Pancreas (tissue), 10 donors: ENCODE data around the gene PLCG2. TPM values are rescaled to one million over a fixed set of nuclear protein-coding genes. Genes with fewer than 3 reads are reported as not detected.
A peak's percentile ranks its signal among the peaks of the same experiment; 100 is the strongest.

ENCODE experiments used
- ATAC-seq, 4 donors: fragments of 200-7000 bp; cut with Tn5 transposase; one replicate each; pipeline versions ENCODE4 v1.8.0 to v1.9.1; 2020; ENCODE audit warnings: mild to moderate bottlenecking in 4 of 4, moderate library complexity in 4 of 4
- DNase-seq, 6 donors: peaks; one replicate each; pipeline ENCODE4 v3.0.0-alpha.2; 2020
- FAIRE-seq: peaks from 2 replicates; lab custom pipeline; 2012; peaks lifted over from hg19 to GRCh38; lab: Jason Lieb, UNC
- H3K27ac ChIP-seq, 4 donors: fragments of 200-600 bp; sonication (generic); 1 replicate in 3 of 4; 2 replicates in 1 of 4; pipeline versions ENCODE4 v1.5.0 to v1.8.0; 2020
- H3K27me3 ChIP-seq, 4 donors: fragments of 200-600 bp; one replicate each; pipeline ENCODE4 v1.8.0; 2021
- H3K36me3 ChIP-seq, 3 donors: fragments of 200-600 bp; sonication (generic) in 1 of 3; one replicate each; pipeline versions ENCODE4 v1.5.0 to v1.8.0; 2020 to 2021
- H3K4me1 ChIP-seq, 3 donors: fragments of 200-600 bp; one replicate each; pipeline ENCODE4 v1.8.0; 2021
- H3K4me3 ChIP-seq, 4 donors: fragments of 200-600 bp; sonication (generic) in 2 of 4; one replicate each; pipeline versions ENCODE4 v1.5.0 to v1.8.0; 2020 to 2021
- H3K9me3 ChIP-seq, 4 donors: fragments of 200-600 bp; one replicate each; pipeline ENCODE4 v1.8.0; 2021
- WGBS, 2 donors: extraction: QIAGEN DNeasy Blood & Tissue Kit; methylation state at CpG; one replicate each; pipeline ENCODE4 v1.1.7; 2013; 5-methylcytosine and 5-hydroxymethylcytosine counted together
- intact Hi-C, 3 donors: fragments of 100-400 bp; cut with DNase I; formaldehyde crosslinking; loops; one replicate each; pipeline versions ENCODE4 v1.11.1 to v1.14.2; 2022
- polyA plus RNA-seq, 2 donors: library from polyadenylated mRNA; stranded (reverse); fragments of 200-250 nt; gene quantifications; one replicate each; pipeline ENCODE4 v1.2.3, GENCODE V29; 2013
- total RNA-seq, 6 donors: library from RNA; stranded (reverse); fragmentation: NEBNext Ultra II Directional in 4 of 6; extraction: Animal tissue kit (Norgen Biotek cat#: 25700) in 4 of 6; gene quantifications; one replicate each; pipeline versions ENCODE4 v1.2.1 to v1.2.4, GENCODE V29; 2021 to 2023
- TF ChIP-seq, protein P1 (sequence below), 4 donors: fragments of 200-600 bp; sonication (generic) in 3 of 4; IDR thresholded peaks; one replicate each; pipeline versions ENCODE4 v1.5.0 to v1.8.0; 2021; ENCODE audit warnings: antibody characterized with exemption in 4 of 4
- donor health status: healthy with polysubstance abuse.
- donor health status: DM: no; HTN: no; CAD: no; lungs with moderate emphysema.
- donor health status: DM: no; HTN: no; CAD: no.
- donor health status: control.
- donor health status: control.
- donor health status: Bipolar disorder and iron deficiency.
- donor health status: DM: yes; HTN: yes; CAD: no.
- donor health status: DM: no; HTN: no; CAD: no.
- donor health status: DM: no; HTN: no; CAD: no.
- donor health status: DM: yes; HTN: yes; CAD: no.

The PLCG2 gene
- total and polyA plus RNA-seq, 8 donors = 3.7 to 23.6 (median 8.0) TPM

DNA sequence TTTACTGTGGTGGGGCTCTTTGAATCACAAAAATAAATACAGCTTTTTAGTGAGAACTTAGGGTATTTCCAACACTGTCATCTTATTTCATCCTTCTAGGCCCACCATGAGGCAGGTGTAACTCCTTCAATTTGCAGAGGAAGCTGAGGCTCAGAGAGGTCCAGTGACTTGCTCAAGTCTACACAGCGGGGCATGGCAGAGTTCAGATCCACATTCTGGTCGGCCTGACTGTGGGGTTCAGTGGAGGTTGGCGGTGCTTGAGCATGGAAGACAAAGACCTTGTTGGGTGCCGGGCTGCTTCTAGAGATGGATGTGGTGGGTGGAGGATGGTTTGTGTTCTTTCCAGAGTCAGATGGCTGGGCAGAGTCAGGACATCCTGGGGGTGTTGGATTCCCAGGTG, 39.8 kb downstream of the PLCG2 start:
- H3K27ac ChIP-seq = no peak overlapping the region
- TF ChIP-seq, protein P1, sequence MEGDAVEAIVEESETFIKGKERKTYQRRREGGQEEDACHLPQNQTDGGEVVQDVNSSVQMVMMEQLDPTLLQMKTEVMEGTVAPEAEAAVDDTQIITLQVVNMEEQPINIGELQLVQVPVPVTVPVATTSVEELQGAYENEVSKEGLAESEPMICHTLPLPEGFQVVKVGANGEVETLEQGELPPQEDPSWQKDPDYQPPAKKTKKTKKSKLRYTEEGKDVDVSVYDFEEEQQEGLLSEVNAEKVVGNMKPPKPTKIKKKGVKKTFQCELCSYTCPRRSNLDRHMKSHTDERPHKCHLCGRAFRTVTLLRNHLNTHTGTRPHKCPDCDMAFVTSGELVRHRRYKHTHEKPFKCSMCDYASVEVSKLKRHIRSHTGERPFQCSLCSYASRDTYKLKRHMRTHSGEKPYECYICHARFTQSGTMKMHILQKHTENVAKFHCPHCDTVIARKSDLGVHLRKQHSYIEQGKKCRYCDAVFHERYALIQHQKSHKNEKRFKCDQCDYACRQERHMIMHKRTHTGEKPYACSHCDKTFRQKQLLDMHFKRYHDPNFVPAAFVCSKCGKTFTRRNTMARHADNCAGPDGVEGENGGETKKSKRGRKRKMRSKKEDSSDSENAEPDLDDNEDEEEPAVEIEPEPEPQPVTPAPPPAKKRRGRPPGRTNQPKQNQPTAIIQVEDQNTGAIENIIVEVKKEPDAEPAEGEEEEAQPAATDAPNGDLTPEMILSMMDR (IDR thresholded peaks at IDR 0.05) = no peak
- ATAC-seq (no peak), DNase-seq (peak in 1 of 6 donors; percentile 24), FAIRE-seq (no peak)
- no peaks in the 10 kb centered on the region for H3K36me3 ChIP-seq
- H3K4me1 ChIP-seq = no peaks in the 10 kb centered on the region
- no peak overlapping the region for H3K4me3 ChIP-seq
- intact Hi-C loops = no loop called here
- no peaks in the 10 kb centered on the region for H3K27me3 ChIP-seq
- 85 to 89% methylated on average over 4 of the region's 4 CpGs for WGBS, 2 donors
- no peaks in the 10 kb centered on the region for H3K9me3 ChIP-seq

DNA sequence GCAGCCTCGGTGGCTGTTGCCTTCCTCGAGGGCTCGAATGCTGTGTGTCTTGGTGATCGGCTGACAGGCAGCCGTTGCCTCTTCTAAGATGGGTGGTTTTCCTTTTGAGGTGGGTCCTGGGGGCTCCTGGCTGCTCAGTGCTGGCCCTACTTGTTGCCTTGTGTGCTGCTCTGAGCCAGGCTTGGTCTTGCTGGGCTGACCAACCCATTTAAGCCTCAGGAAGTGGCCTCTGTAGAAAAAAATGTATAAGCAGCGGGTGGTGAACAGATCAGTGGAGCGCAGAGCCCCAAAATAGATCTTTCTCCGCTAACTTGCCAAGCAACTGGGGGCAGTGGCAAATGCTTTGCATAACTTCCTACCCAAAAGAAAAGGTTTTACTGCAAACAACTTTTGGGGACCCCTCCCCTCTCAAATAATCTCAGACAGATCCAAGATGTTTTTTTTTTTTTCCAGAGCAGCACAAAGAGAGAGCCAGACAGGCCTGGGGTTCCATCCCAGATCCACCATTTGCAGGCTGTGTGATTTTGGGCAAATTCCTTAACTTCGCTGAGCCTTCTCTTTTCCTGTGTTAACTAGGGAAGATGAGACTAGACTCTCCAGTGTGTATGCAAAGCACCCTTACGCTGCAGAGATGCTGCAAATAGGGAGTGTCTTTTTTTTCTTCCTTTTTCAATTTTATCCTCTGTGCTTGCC, 42.5 kb downstream of the PLCG2 start:
- Histone ChIP-seq H3K4me1 (no peaks in the 10 kb centered on the region), H3K4me3 (no peak overlapping the region), H3K27ac (no peak overlapping the region), H3K27me3 (no peaks in the 10 kb centered on the region), H3K36me3 (no peaks in the 10 kb centered on the region), H3K9me3 (no peaks in the 10 kb centered on the region)
- WGBS, 2 donors = 84 to 86% methylated on average over 10 of the region's 10 CpGs
- ATAC-seq (no peak), DNase-seq (peak in 1 of 6 donors; percentile 16), FAIRE-seq (no peak)
- intact Hi-C loops = no loop called here
- TF ChIP-seq, protein P1 (IDR thresholded peaks at IDR 0.05) = no peak

DNA sequence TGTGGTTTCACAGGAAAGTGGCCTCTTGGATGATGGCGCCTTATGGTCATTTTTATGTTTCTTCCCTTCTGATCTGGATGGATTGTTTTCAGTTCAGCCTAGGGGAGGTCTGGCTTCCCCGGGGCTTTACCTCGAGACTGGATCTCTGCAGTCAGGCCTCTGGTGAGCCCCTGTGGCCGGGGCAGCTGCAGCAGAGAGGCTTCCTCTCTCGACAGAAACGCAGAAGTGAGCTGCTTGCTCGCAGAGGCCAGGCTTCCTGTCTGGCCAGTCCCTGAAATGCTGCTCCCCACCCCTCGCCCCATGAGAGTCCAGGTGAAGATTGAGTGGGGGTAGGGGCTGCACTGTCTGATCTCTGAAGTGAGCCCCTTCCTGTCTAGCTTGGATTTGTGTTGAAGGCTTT, 44.0 kb downstream of the PLCG2 start:
- FAIRE-seq = no peak
- H3K27ac ChIP-seq = no peak overlapping the region
- H3K36me3 ChIP-seq = no peaks in the 10 kb centered on the region
- H3K4me1 ChIP-seq = no peaks in the 10 kb centered on the region
- ATAC-seq = peak in 1 of 4 donors; percentile 73
- no peaks in the 10 kb centered on the region for H3K27me3 ChIP-seq
- no peak overlapping the region for H3K4me3 ChIP-seq
- 63 to 64% methylated on average over 8 of the region's 8 CpGs for WGBS, 2 donors
- no peaks in the 10 kb centered on the region for H3K9me3 ChIP-seq
- TF ChIP-seq, protein P1 (IDR thresholded peaks at IDR 0.05) = no peak
- intact Hi-C loops = no loop called here
- no peak for DNase-seq

DNA sequence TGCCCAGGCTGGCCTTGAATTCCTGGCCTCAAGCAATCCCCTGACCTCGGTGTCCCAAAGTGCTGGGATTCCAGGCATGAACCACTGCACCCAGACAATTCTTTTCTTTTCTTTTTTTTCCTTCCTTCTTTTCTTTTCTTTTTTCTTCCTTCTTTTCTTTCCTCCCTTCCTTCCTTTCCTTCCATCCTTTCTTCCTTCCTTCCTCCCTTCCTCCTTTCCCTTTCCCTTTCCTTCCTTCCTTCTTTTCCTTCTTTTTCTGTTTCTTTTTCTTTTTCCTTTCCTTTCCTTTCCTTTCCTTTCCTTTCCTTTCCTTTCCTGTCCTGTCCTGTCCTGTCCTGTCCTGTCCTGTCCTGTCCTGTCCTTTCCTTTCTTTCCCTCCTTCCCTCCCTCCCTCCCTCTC, 44.6 kb downstream of the PLCG2 start:
- Histone ChIP-seq H3K4me1 (no peaks in the 10 kb centered on the region), H3K9me3 (no peaks in the 10 kb centered on the region), H3K27me3 (no peaks in the 10 kb centered on the region), H3K27ac (no peak overlapping the region), H3K4me3 (no peak overlapping the region), H3K36me3 (no peaks in the 10 kb centered on the region)
- WGBS, 2 donors = 72 to 89% methylated on average over 1 of the region's 1 CpG
- TF ChIP-seq, protein P1 (IDR thresholded peaks at IDR 0.05) = no peak
- FAIRE-seq (no peak), DNase-seq (no peak), ATAC-seq (no peak)
- intact Hi-C loops = no loop called here

DNA sequence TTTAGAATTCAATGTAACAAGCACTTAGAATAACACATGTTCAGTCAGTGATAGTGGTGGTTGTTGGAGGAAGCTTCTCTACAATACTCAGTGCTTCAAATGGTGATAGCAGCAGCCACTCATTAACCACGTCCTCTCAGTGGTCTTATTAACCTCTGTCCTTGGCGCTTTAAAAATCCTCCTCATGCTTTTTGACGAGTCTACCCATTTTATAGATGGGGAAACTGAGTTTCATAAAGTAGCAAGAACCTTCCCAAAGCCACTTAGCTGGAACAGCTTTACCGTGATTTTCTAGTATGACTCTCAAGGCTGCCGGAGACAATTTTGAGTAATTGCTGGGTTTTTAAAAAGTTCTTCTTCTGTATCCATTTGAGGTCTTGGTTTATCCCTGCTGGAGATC, 47.4 kb downstream of the PLCG2 start:
- H3K36me3 ChIP-seq = no peaks in the 10 kb centered on the region
- DNase-seq (no peak), FAIRE-seq (no peak), ATAC-seq (no peak)
- no peaks in the 10 kb centered on the region for H3K4me1 ChIP-seq
- intact Hi-C loops = no loop called here
- H3K9me3 ChIP-seq = no peaks in the 10 kb centered on the region
- no peaks in the 10 kb centered on the region for H3K27me3 ChIP-seq
- TF ChIP-seq, protein P1 (IDR thresholded peaks at IDR 0.05) = no peak
- no peak overlapping the region for H3K4me3 ChIP-seq
- WGBS, 2 donors = 73 to 82% methylated on average over 5 of the region's 5 CpGs
- no peak overlapping the region for H3K27ac ChIP-seq
